NCI-H345 treated with DMSO at 0.1 percent for 48 hours (cell line): ENCODE measurements around the gene FOXN3.

Experiments used
- DNase-seq: peaks from one replicate; lab custom pipeline; 2025; ENCODE audit not compliant: unreplicated experiment; lab: John Stamatoyannopoulos, UW

Gene FOXN3

DNA sequence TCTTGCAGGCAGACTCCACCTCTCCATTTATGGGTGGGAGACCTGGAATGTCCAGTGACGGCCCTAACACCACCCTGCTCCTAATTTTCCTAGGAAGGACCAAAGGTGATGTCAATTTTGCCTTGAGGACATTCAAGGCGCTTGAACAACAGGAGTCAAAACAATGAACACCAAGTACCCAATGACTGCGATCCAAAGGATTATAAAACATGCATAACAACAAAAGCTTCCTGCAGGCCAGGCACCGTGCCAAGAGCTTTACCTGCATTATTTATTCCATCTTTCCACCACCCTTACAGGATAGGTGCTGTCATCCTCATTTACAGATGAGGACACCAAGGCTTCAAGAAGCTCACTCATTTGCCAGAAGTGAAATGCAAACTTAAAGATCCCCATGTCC lies 15.2 kb upstream of the FOXN3 start:
- DNase-seq: peak; percentile 93

DNA sequence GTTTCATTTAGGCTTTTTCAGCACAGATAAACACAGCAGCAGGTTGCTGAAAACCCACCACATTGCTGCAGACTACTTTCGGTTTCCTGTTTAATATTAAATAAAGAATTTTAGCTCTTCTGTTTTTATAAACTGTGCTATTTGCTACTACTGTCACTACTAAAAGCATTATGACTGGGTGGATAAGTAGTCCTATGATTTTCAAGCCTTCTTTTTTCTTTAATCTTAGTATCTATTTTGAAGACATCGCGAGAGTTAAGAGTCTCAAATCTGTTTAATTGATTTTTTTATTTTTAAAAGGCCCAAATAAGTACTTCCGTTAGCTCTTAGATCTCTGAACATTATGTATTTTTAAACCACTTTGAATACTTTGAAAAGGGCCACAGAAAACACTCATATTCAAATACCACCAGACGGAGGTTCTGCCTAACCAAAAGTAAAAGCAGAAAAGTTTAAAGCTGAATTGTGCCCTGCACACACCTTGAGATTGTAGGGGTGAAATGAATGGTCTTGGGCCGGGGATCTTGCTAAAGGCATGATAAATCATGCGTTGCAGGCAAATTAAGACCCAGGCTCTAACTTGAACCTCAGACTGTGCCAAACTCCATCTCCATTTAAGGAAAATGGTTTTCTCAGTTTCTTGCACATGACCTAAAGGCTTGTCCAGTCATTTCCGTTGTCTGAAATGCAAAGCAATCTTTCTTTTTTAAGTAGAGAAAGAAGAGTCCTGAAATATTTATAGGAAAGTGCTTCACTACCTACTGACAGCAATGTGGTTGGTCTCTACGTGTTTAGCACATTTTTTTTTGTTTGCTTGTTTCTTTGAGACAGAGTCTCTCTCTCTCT lies 13.6 kb upstream of the FOXN3 start:
- no peak for DNase-seq

DNA sequence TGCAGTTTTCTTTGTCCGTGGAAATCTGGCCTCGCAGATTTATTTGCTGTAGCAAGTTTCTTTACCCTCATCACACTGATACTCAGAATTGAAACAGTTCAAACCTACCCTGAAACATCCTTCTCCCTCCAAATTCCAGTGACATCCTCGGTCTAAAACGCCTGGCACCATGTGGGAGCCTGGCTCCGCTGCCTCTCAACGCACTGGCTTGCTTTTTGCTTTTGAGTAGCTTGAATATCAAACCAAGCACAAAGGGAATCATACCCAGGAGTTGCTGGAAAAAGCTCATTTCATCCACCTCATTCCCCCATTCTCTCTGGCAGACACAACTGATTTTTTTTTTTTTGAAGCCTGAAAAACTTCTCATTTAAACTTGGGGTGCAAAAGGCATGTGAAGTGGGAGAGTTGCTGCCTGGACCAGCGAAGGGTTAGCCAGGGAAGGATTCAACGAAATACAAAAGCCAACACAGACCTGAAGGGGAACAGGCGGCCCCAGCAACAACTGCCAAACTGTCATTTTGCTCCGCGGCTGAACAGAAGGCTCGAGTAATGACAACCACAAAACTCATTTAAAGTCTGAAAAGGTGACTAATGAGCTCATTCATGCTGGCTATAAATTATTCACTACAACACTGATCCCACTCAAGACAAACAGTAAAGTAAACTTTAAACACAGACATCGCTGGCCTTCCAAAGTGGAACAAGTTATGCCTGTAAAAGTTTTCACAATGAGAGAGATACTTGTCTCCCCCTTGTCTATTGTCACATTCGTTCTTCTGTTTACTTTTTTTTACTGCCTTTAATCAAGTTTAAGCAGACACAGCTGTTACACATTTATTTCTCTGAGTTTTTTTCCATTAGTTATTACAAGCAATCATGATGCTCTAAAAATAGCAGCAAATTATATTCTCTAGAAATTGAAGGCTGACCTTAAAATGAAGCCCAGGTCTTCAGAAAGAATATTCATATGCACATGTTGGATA lies 12.5 kb upstream of the FOXN3 start:
- DNase-seq: peak; percentile 71

DNA sequence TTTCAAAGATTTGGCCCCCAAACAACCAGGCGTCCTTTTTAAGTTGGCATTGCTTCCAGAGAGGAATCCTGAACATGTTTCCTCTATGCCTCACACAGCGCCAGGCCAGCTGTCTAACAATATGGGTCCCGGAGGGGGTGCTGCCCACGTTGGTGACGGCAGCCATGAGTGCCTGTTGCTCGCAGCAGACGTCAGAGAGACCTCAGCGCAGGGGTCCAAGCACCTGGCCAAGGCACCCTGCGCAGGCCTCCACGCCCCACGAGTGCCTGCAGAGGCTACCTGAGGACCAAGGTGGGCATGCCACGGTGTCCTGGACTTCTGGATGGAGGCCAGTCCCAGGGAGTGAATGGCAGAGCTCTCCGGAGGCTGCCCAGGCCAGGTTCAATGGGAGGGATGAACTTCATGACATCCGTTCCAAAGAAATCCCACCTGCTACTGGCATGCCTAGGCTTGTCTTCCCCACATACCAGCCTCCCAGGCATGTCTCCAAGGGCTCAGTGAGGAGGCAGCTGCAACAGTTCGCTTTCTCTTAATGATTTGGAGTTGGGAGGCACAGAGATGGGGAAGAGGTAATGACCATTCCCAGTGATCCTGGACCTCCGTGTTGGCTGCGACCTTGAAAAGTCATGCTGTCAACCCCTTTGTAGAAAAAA lies 11.6 kb upstream of the FOXN3 start:
- DNase-seq: peak; percentile 89

DNA sequence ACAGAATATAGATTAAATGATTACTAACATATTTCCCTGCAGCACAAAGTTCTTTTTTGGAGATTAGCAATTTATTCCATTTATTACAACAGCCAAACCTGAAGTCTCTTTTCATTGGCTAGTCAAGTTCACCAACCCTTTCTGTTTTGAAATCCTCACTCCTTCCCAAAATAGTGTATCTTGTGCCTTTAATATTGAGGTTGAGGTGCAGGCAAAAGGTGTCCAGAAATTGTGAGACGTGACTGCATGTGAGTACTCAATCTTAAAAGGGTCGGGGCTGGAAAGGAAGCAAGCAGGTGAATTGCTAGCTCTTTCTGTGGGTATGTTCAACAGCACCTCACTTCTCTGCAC lies 11.1 kb upstream of the FOXN3 start:
- no peak for DNase-seq

DNA sequence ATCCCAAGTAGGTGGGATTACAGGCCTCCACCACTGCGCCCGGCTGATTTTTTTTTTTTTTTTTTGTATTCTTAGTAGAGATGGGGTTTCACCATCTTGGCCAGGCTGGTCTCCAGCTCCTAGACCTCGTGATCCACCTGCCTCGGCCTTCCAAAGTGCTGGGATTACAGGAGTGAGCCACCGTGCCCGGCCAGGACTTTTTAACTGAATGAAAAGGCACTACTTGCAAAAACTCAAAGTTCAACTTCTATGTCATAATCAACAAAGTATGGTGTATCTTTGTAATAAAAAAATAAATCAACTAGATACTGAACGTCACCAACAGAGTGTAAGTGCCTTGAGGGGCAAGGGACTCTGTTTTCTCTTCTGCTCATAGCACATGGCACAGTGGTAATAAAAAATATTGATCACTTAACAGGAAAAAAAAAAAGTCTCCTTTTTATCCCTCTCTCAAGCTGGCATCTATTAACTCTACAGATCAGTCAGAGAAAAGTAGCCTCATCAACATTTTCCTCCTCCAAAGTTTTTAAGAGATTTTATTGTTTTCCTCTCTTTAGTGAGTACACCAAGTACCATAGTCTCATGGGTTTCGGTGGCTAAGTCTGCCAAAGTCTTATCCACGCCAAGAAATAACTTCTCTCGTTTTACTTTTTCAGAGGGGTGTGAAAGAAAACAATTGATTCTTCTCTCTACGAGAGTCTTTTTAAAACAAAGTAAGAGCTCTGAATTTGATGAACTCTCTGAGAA lies 10.6 kb upstream of the FOXN3 start:
- no peak for DNase-seq

DNA sequence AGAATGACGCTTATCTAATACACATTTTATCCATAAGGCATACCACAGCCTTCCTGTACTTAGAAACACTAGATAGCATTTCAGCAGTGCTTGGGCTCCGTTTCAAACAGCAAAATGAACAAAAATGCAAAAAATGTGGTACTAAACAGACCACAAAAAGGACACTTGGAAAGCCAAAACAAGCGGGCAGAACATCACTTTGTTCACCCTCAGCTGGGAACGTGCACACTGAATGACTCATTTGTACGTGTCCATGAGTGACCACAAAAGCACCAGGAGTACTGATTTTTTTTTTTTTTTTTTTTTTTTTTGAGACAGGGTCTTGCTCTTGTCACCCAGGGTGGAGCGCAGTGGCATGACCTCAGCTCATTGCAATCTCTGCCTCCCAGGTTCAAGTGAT lies 8.9 kb upstream of the FOXN3 start:
- DNase-seq: no peak

DNA sequence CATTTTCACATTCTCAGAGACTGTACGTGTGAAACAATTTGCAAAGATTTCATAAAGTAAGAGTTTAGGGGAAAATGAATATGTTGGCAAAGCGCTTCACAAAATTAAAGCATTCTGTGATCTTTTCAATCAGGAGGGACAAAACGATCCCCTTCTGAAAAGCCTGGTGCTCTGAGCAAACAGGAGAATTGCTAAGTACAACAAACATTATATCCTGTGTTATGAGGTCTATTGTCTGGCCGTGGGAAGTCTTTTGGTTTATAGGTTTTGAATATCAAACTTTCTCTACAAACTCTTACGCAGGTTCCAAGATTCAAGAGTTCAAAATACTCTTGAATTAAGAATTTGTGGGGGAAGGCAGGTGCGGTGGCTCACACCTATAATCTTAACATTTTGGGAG lies 7.2 kb upstream of the FOXN3 start:
- DNase-seq: no peak

DNA sequence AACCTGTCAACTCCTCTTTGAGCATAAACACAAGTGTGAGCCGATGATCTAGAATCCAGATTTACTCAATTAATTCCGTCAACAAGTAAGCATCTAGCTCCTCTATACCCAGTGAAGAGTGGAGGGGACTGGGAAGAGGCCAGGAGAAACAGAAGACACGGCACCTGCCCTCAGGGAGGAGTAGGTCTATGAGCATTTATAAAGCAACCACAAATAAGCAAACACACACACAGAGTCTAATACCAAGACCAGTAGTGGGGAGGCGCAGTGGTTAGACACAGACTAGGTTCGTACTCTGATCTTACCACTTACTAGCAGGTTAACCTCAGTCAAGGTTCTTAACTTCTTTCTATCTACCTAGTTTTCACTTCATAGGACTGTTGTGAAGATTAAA lies 5.9 kb upstream of the FOXN3 start:
- DNase-seq: no peak

DNA sequence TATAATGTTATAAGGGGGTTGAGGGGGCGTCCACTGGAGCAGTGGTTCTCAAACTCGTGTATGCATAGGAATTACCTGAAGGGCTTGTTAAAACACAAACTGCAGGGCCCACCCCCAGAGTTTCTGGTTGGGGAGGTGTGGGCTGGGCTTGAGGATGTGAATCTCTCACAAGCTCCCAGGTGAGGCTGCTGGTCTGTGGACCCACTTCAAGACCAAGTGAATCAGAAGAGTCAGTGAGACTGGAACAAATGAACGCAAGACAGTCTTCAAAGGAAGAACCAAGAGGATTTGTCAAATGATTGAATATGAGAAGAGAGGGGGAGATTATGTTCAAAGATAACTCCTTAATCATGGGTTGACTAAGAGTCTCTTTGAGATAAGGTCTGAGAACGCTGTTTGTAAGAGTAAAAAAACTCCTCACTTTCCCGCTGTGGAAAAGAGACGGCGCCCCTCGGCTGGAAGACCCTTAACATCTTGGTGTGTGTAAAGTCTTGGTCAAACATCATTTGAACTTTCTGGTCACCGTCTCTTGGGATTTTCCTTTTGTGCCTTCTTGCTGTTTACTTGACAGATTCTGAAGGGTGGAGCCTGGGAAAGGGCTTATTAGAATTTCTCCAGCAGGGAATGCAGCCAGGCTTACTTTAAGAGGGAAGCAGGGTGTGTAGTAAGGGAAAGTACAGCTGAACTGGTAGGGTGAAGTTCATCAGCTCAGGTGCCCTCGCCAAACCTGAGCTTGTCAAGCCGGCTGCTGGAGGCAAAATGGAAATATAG lies 5.3 kb upstream of the FOXN3 start:
- no peak for DNase-seq

DNA sequence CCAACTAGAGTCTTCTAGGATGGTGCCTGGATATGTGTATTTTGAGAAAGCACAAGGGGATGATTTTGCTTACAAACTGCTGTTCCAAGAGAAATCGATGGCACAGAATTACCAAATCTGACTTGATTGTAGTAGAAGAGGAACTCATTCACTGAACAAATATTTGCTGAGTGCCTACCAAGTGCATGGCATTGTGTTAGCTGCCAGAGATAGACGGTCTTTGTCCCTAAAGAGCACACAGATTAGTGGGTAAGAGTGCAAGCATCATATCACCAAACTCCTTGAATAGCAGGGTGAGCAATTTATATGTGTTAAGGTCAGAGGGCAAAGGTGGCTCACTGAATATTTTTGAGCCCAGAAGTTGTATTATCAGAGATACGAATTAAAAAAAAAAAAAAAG lies 3.5 kb upstream of the FOXN3 start:
- DNase-seq: peak; percentile 92

DNA sequence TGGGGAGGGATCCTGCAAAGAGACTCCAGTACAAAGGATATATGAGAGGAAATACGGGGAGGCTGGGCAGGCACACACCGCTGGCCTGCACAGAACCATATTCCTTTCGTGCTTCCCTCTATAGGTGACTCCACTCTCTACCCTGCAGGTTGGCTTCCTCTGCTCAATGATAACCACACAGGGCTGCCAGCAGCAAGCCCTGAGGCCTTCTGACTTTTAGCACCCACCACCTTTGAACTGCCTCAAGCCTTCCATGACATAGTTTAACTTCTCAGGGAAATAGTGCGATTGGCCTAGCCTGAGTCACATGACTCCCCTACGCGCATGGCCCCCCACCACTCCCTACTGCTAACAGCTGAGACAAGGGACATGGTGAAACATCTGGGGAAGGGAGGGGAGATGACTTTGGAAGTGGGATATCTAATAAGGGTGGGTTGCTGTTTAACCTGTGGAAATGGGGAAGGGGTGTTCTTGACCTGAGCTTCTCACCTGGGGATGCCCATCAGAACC lies 3.0 kb upstream of the FOXN3 start:
- DNase-seq: peak; percentile 71

DNA sequence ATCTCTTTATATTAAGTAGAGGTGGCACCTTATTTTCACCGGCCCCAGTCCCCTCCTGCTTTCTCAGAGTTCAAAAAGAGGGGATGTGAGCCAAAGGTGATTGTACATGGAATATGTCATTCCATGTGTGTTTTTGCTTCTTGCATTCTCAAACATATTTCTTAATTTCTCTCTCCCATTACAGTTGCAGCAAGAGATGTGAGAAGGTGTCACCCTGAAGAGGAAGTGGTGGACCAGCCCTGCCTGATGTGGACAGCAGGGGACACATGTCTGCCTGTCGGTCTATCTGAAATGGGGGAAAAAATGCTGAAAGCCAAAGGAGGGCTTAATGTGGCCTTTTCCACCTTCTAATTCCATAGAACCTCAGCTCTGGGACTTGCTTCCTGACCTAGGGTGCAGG lies 1.9 kb upstream of the FOXN3 start:
- no peak for DNase-seq

DNA sequence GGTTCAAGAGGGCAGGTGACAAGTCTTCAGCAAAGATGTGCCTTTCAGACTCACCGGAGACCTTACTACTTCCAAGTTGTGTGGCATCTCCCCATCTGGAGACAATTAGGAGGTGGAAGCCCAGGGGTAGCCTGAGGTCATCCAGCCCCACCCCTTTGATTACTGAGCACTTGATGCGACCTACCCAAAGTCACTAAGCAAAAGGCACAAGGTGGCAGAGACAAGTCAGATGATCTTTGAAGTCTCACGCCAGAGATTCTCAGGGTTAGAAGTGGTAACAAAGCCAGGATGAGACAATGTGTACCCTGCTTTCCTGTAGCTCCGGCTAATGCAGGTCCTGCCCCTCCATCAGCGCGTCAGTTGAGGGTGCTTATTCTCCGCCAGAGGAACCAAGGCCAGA lies 1.4 kb upstream of the FOXN3 start:
- no peak for DNase-seq

DNA sequence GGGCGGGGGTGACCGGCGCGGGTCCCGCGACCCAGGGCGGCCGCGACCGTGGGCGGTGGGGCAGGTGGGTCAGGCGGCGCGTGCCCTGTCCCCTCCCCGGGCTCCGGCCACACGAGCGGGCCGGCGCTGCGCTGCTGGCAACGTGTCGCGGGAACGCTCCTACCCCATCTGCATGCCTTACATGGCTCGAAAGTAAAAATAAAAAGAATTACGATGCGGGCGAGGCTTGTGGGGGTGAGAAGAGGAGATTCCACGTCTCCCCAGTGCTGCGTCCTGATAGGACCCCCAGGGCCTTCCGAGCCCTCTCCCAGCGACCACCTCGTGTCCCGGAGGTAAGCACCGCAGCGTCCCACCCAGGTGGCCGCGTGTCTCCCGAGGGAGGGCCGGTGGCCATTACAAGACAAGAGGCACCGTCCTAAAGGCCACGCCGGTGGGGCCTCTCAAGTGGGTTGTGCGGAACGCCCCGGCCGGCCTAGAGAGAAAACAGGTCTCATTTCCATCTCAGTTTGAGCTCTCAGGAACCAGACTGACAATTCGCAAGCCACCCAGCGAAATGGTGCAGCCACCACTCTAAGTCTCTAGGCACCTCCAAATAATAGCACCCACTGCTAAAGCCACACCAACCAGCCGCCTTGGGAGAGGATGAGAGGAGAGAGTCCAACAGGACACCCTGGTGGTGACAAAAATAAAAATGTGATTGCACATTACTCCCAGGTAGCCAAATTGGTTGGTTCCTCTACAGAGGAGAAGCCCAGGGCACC lies 612 bp upstream of the FOXN3 start:
- DNase-seq: peak; percentile 68

DNA sequence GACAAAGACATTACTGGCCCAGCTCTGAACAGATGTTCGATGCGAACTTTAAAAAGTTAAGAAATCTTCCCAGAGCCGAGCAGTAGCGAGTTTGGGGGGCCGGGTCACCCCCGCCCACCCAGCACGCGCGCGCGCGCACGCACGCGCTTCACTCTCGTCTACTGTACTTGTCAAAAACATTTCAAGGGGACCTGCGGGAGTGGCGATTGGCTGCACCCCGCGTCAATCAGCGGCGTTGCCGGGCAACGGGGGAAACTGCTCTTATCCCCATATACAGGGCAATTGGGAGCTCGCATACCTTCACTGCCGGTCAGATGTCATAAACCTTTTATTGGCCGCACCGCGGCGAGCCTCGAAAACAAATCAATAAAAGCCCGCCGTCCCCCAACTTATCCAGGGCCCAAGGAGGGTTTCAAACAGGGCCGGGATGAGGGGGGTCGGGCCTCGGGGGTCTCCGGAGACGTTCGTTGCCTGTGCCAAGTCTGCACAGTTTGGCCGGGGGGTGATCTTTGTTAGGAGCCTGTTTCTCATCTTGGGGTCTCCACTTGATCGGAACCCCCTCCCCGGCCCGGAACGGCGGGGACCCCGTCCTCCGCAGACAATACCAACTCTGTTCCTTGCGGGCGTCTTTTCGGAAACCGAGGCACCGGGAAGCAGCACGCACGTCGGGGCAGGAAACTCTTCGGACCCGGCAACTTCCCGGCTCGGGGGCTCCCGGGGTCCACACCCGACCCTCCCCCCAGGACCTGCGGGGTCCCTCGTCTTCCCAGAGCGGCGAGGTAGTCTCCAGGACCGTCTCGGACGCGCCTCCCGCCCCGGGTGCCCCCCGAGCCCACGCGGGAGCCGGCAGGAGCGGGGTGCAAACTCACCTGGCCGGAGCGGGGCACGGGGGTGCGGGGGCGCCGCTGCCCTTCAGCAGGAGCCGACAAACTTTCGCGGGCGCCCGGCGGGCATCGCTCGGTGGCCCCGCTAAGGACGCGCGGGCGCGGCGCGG lies 734 bp downstream of the FOXN3 start:
- peak; percentile 81 for DNase-seq

DNA sequence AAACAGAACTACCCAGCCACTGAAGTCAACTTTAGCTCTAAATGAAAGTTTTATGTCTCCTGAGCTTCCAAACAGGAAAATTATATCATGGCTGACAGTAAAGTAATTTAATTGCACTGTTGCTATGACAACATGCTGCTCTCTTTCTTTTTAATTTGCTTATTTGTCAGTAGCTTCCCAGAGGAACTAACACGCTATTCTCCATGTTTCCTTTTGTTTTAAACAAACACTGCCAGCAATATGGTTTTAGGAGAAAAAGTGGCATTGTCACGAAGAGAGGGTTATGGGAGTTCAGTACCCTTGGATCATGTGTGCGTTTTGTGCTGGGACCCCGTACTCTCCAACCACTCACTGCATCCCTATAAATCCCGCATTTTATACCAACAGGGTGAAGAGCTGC lies 1.9 kb downstream of the FOXN3 start:
- no peak for DNase-seq

DNA sequence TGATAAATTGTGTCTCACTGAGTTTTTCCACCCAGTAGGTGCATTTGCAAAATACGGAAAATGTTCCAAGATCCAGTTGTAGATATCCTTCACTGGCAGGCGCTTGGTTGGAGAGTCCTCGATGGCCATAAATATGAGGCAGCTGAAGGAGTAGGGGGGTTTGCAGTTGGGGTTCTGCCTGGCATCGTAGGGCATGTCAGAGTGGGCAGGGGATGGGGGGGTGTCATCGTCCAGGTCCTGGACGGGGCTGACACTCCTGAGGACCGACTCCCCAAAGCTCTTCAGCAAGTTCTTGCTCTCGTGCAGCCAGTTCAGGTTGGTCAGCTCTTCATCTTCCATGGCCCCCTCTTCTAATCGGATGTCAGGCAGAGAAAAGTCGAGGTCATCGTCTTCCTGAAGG lies 5.1 kb downstream of the FOXN3 start:
- DNase-seq: no peak
